Activated T-cell treated with anti-CD3 and anti-CD28 coated beads, Interleukin-2, amount 50 U/mL, for 24 hours (primary cell): ENCODE results near the gene PER2.
A peak's percentile ranks its signal among the peaks of the same experiment; 100 is the strongest.

Source experiments
- DNase-seq: peaks from one replicate; pipeline ENCODE4 v3.0.0-alpha.2; 2020
- H3K27ac Mint-ChIP-seq: 2 replicates; pipeline ENCODE4 v1.8.0; 2020; ENCODE audit warnings: mild to moderate bottlenecking, mixed read lengths
- H3K27me3 Mint-ChIP-seq: 2 replicates; pipeline ENCODE4 v1.8.0; 2020; ENCODE audit warnings: mixed read lengths
- H3K36me3 Mint-ChIP-seq: 2 replicates; pipeline ENCODE4 v1.8.0; 2020; ENCODE audit warnings: low read depth, mixed read lengths
- H3K4me1 Mint-ChIP-seq: 2 replicates; pipeline ENCODE4 v1.8.0; 2020; ENCODE audit warnings: low read depth, mixed read lengths
- H3K4me3 Mint-ChIP-seq: 2 replicates; pipeline ENCODE4 v1.8.0; 2020; ENCODE audit warnings: mild to moderate bottlenecking, moderate library complexity, mixed read lengths
- H3K9me3 Mint-ChIP-seq: 2 replicates; pipeline ENCODE4 v1.8.0; 2020; ENCODE audit warnings: mixed read lengths

Gene PER2

GRCh38 chr2:238242731-238243495 lies 45.5 kb downstream of the PER2 start:
- Mint-ChIP-seq H3K27ac (no peak overlapping the region), H3K4me3 (no peak overlapping the region), H3K27me3 (peaks cover 12% of the 10 kb centered on the region), H3K36me3 (peaks cover 36% of the 10 kb centered on the region), H3K9me3 (no peaks in the 10 kb centered on the region), H3K4me1 (peaks cover 6% of the 10 kb centered on the region)
- no peak for DNase-seq

GRCh38 chr2:238241970-238242369 lies 46.4 kb downstream of the PER2 start:
- peaks cover 26% of the 10 kb centered on the region for H3K36me3 Mint-ChIP-seq
- H3K4me3 Mint-ChIP-seq, result no peak overlapping the region
- peaks cover 6% of the 10 kb centered on the region for H3K4me1 Mint-ChIP-seq
- peaks cover 21% of the 10 kb centered on the region for H3K27me3 Mint-ChIP-seq
- H3K27ac Mint-ChIP-seq, result no peak overlapping the region
- no peaks in the 10 kb centered on the region for H3K9me3 Mint-ChIP-seq
- DNase-seq, result no peak

GRCh38 chr2:238240757-238241711 lies 47.4 kb downstream of the PER2 start:
- H3K36me3 Mint-ChIP-seq, result peaks cover 19% of the 10 kb centered on the region
- H3K4me1 Mint-ChIP-seq, result peaks cover 6% of the 10 kb centered on the region
- H3K4me3 Mint-ChIP-seq, result no peak overlapping the region
- H3K27ac Mint-ChIP-seq, result no peak overlapping the region
- no peaks in the 10 kb centered on the region for H3K9me3 Mint-ChIP-seq
- no peak for DNase-seq
- H3K27me3 Mint-ChIP-seq, result peaks cover 29% of the 10 kb centered on the region

GRCh38 chr2:238239863-238240756 lies 48.3 kb downstream of the PER2 start, which contains the start of gene HES6:
TSS of gene HES6 (minus strand) at chr2:238240038. CDS start at chr2:238239905, 133 bp downstream.
- Mint-ChIP-seq H3K36me3 (peaks cover 10% of the 10 kb centered on the region), H3K27ac (peak within 1 kb of the TSS; percentile 56), H3K4me1 (peaks cover 6% of the 10 kb centered on the region), H3K9me3 (no peaks in the 10 kb centered on the region), H3K27me3 (peaks cover 39% of the 10 kb centered on the region), H3K4me3 (peak within 1 kb of the TSS; percentile 77)
- DNase-seq, result peak; percentile 83

GRCh38 chr2:238239543-238239862 lies 48.9 kb downstream of the PER2 start:
- Mint-ChIP-seq H3K27me3 (peaks cover 40% of the 10 kb centered on the region), H3K4me3 (no peak overlapping the region), H3K4me1 (peaks cover 9% of the 10 kb centered on the region), H3K27ac (no peak overlapping the region), H3K9me3 (no peaks in the 10 kb centered on the region), H3K36me3 (peaks cover 7% of the 10 kb centered on the region)
- no peak for DNase-seq

- peak; percentile 55 for DNase-seq
- Mint-ChIP-seq H3K36me3 (peaks cover 1% of the 10 kb centered on the region), H3K27me3 (peaks cover 41% of the 10 kb centered on the region), H3K4me3 (peak overlapping the region; percentile 38), H3K4me1 (peaks cover 10% of the 10 kb centered on the region), H3K9me3 (no peaks in the 10 kb centered on the region), H3K27ac (no peak overlapping the region)
Measured at GRCh38 chr2:238238766-238239542, 49.5 kb downstream of the PER2 start.

GRCh38 chr2:238238311-238238765 lies 50.1 kb downstream of the PER2 start:
- H3K36me3 Mint-ChIP-seq, result no peaks in the 10 kb centered on the region
- H3K9me3 Mint-ChIP-seq, result no peaks in the 10 kb centered on the region
- no peak overlapping the region for H3K27ac Mint-ChIP-seq
- peaks cover 47% of the 10 kb centered on the region for H3K27me3 Mint-ChIP-seq
- H3K4me1 Mint-ChIP-seq, result peaks cover 12% of the 10 kb centered on the region
- no peak for DNase-seq
- H3K4me3 Mint-ChIP-seq, result peak overlapping the region; percentile 35

- DNase-seq, result no peak
Measured at GRCh38 chr2:238237431-238238135, 50.8 kb downstream of the PER2 start.

GRCh38 chr2:238236571-238236970 lies 51.8 kb downstream of the PER2 start:
- no peaks in the 10 kb centered on the region for H3K36me3 Mint-ChIP-seq
- H3K9me3 Mint-ChIP-seq, result no peaks in the 10 kb centered on the region
- peaks cover 48% of the 10 kb centered on the region for H3K27me3 Mint-ChIP-seq
- no peak for DNase-seq
- no peak overlapping the region for H3K4me3 Mint-ChIP-seq
- no peak overlapping the region for H3K27ac Mint-ChIP-seq
- H3K4me1 Mint-ChIP-seq, result peaks cover 17% of the 10 kb centered on the region

More at GRCh38 chr2:238237431-238238135, 50.8 kb downstream of the PER2 start:
- Mint-ChIP-seq H3K27me3 (peaks cover 48% of the 10 kb centered on the region), H3K36me3 (no peaks in the 10 kb centered on the region), H3K9me3 (no peaks in the 10 kb centered on the region), H3K27ac (no peak overlapping the region), H3K4me1 (peaks cover 12% of the 10 kb centered on the region), H3K4me3 (no peak overlapping the region)

GRCh38 chr2:238235856-238236255 lies 52.6 kb downstream of the PER2 start:
- H3K4me1 Mint-ChIP-seq, result peaks cover 24% of the 10 kb centered on the region
- H3K27me3 Mint-ChIP-seq, result peaks cover 46% of the 10 kb centered on the region
- H3K36me3 Mint-ChIP-seq, result no peaks in the 10 kb centered on the region
- H3K4me3 Mint-ChIP-seq, result no peak overlapping the region
- H3K27ac Mint-ChIP-seq, result no peak overlapping the region
- no peaks in the 10 kb centered on the region for H3K9me3 Mint-ChIP-seq
- no peak for DNase-seq

GRCh38 chr2:238235331-238235732 lies 53.1 kb downstream of the PER2 start:
- no peaks in the 10 kb centered on the region for H3K9me3 Mint-ChIP-seq
- H3K36me3 Mint-ChIP-seq, result no peaks in the 10 kb centered on the region
- H3K4me1 Mint-ChIP-seq, result peaks cover 28% of the 10 kb centered on the region
- no peak overlapping the region for H3K27ac Mint-ChIP-seq
- no peak overlapping the region for H3K4me3 Mint-ChIP-seq
- peaks cover 49% of the 10 kb centered on the region for H3K27me3 Mint-ChIP-seq
- no peak for DNase-seq

- Mint-ChIP-seq H3K27me3 (peaks cover 46% of the 10 kb centered on the region), H3K4me1 (peaks cover 27% of the 10 kb centered on the region), H3K9me3 (no peaks in the 10 kb centered on the region), H3K4me3 (no peak overlapping the region), H3K27ac (no peak overlapping the region), H3K36me3 (no peaks in the 10 kb centered on the region)
- DNase-seq, result no peak
Measured at GRCh38 chr2:238233625-238234024, 54.8 kb downstream of the PER2 start.

- H3K27me3 Mint-ChIP-seq, result peaks cover 29% of the 10 kb centered on the region
- peak overlapping the region; percentile 77 for H3K4me3 Mint-ChIP-seq
- H3K9me3 Mint-ChIP-seq, result no peaks in the 10 kb centered on the region
- DNase-seq, result no peak
- no peaks in the 10 kb centered on the region for H3K36me3 Mint-ChIP-seq
- peak overlapping the region; percentile 62 for H3K27ac Mint-ChIP-seq
- H3K4me1 Mint-ChIP-seq, result peaks cover 24% of the 10 kb centered on the region
Measured at GRCh38 chr2:238231809-238232208, 56.6 kb downstream of the PER2 start.
